SU-DHL-6 (cell line): Measurements from ENCODE around the gene SLC8A2.
"Not testable (repeated sequence)": the region's sequence is repeated elsewhere in the genome, so short reads cannot be mapped to it uniquely, and the experiment has no call there.

Experiments
- EZH2phosphoT487 ChIP-seq: fragments of 200-600 bp; sonication (generic), shearing (Covaris generic); conservative IDR thresholded peaks from 2 replicates; pipeline ENCODE4 v1.6.1; 2018; ENCODE audit warnings: mild to moderate bottlenecking, antibody characterized with exemption, low read length, moderate library complexity, mixed read lengths
- TF ChIP-seq, protein P1 (sequence below): fragments of 200-600 bp; sonication (generic); IDR thresholded peaks from one replicate; pipeline ENCODE4 v1.5.1; 2017; ENCODE audit warnings: antibody characterized with exemption, mild to moderate bottlenecking, low read length, moderate library complexity; ENCODE audit not compliant: insufficient read depth, poor library complexity, severe bottlenecking

- TF ChIP-seq, protein P1, sequence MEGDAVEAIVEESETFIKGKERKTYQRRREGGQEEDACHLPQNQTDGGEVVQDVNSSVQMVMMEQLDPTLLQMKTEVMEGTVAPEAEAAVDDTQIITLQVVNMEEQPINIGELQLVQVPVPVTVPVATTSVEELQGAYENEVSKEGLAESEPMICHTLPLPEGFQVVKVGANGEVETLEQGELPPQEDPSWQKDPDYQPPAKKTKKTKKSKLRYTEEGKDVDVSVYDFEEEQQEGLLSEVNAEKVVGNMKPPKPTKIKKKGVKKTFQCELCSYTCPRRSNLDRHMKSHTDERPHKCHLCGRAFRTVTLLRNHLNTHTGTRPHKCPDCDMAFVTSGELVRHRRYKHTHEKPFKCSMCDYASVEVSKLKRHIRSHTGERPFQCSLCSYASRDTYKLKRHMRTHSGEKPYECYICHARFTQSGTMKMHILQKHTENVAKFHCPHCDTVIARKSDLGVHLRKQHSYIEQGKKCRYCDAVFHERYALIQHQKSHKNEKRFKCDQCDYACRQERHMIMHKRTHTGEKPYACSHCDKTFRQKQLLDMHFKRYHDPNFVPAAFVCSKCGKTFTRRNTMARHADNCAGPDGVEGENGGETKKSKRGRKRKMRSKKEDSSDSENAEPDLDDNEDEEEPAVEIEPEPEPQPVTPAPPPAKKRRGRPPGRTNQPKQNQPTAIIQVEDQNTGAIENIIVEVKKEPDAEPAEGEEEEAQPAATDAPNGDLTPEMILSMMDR: not testable (repeated sequence)
- not testable (repeated sequence) for TF ChIP-seq EZH2phosphoT487
Measured at GRCh38 chr19:47388721-47389120, 83.0 kb downstream of the SLC8A2 start.
